Activated CD8-positive, alpha-beta T cell treated with anti-CD3 and anti-CD28 coated beads for 36 hours (primary cell): ENCODE data around the gene AKAP17A. TPM values are rescaled to one million over a fixed set of nuclear protein-coding genes. Genes with fewer than 3 reads are reported as not detected.
A peak's percentile ranks its signal among the peaks of the same experiment; 100 is the strongest.

Experiments used
- ATAC-seq: fragments of 200-7000 bp; cut with Tn5 transposase; one replicate; pipeline ENCODE4 v1.10.0; 2021; ENCODE audit warnings: mild to moderate bottlenecking, moderate library complexity
- CTCF ChIA-PET: fragments of 350-600 bp; sonication (Branson Sonifier 250); formaldehyde crosslinking; loops from one replicate; lab custom pipeline; 2021; ENCODE audit warnings: antibody characterized with exemption; lab: Charles Lee
- POLR2A ChIA-PET: fragments of 350-600 bp; sonication (Branson Sonifier 250); formaldehyde crosslinking; loops from one replicate; lab custom pipeline; 2021; ENCODE audit warnings: antibody characterized with exemption; lab: Charles Lee
- DNase-seq: peaks from one replicate; pipeline ENCODE4 v3.0.0-alpha.2; 2020
- H3K27ac Mint-ChIP-seq: one replicate; pipeline ENCODE4 v1.8.0; 2021; ENCODE audit warnings: mild to moderate bottlenecking, mixed read lengths
- H3K27me3 Mint-ChIP-seq: one replicate; pipeline ENCODE4 v1.8.0; 2021; ENCODE audit warnings: mixed read lengths
- H3K36me3 Mint-ChIP-seq: one replicate; pipeline ENCODE4 v1.8.0; 2021; ENCODE audit warnings: low read depth, mixed read lengths
- H3K4me1 Mint-ChIP-seq: one replicate; pipeline ENCODE4 v1.8.0; 2021; ENCODE audit warnings: low read depth, mixed read lengths
- H3K4me3 Mint-ChIP-seq: one replicate; pipeline ENCODE4 v1.8.0; 2021; ENCODE audit warnings: mild to moderate bottlenecking, moderate library complexity, mixed read lengths
- H3K9me3 Mint-ChIP-seq: one replicate; pipeline ENCODE4 v1.8.0; 2021; ENCODE audit warnings: mixed read lengths
- CTCF ChIP-seq: fragments of 200-600 bp; IDR thresholded peaks from one replicate; pipeline ENCODE4 v1.8.0; 2022; ENCODE audit warnings: antibody characterized with exemption, mild to moderate bottlenecking
- intact Hi-C: fragments of 100-400 bp; cut with micrococcal nuclease; formaldehyde crosslinking; loops from one replicate; pipeline ENCODE4 v1.10.0; 2022
- total RNA-seq, 2 experiments: library from RNA; stranded (reverse); gene quantifications; one replicate each; pipeline ENCODE4 v1.2.3, GENCODE V29; 2021

The AKAP17A gene
- total RNA-seq, result 10 to 100 TPM; 82.8 to 85.5 TPM

- no peaks in the 10 kb centered on the region for H3K9me3 Mint-ChIP-seq
These were observed at the start of gene AKAP17A for GRCh38 chrX:1591102-1591862. TSS of gene AKAP17A (plus strand) at chrX:1591604. CDS start at chrX:1593463, 1,859 bp downstream.

GRCh38 chrX:1542994-1543725 lies 48.2 kb upstream of the AKAP17A start:
- H3K4me1 Mint-ChIP-seq, result peaks cover 7% of the 10 kb centered on the region

More at GRCh38 chrX:1591102-1591862, at the start of gene AKAP17A:
- no peak for TF ChIP-seq CTCF
- H3K27me3 Mint-ChIP-seq, result no peaks in the 10 kb centered on the region
- ChIA-PET POLR2A (no interaction called here), CTCF (no interaction called here)
- H3K4me3 Mint-ChIP-seq, result peak within 1 kb of the TSS; percentile 96
- intact Hi-C loops, result no loop called here
- peak within 1 kb of the TSS; percentile 93 for H3K27ac Mint-ChIP-seq
- peaks cover 34% of the 10 kb centered on the region for H3K36me3 Mint-ChIP-seq
- H3K4me1 Mint-ChIP-seq, result peaks cover 37% of the 10 kb centered on the region
- ATAC-seq (peak; percentile 86), DNase-seq (peak; percentile 96)

GRCh38 chrX:1545776-1546408 lies 45.5 kb upstream of the AKAP17A start:
- DNase-seq (no peak), ATAC-seq (peak; percentile 58)
- intact Hi-C loops, result no loop called here
- H3K4me3 Mint-ChIP-seq, result no peak overlapping the region
- H3K9me3 Mint-ChIP-seq, result peaks cover 5% of the 10 kb centered on the region
- CTCF ChIA-PET, result no interaction called here
- H3K36me3 Mint-ChIP-seq, result no peaks in the 10 kb centered on the region
- POLR2A ChIA-PET, result no interaction called here
- peak overlapping the region; percentile 56 for H3K27ac Mint-ChIP-seq
- no peaks in the 10 kb centered on the region for H3K27me3 Mint-ChIP-seq
- no peak for TF ChIP-seq CTCF
- H3K4me1 Mint-ChIP-seq, result peaks cover 10% of the 10 kb centered on the region

More at GRCh38 chrX:1542994-1543725, 48.2 kb upstream of the AKAP17A start:
- POLR2A ChIA-PET, result no interaction called here
- intact Hi-C loops, result no loop called here
- Mint-ChIP-seq H3K36me3 (no peaks in the 10 kb centered on the region), H3K27me3 (no peaks in the 10 kb centered on the region), H3K4me3 (no peak overlapping the region), H3K9me3 (peaks cover 5% of the 10 kb centered on the region), H3K27ac (no peak overlapping the region)
- ATAC-seq, result no peak
- CTCF ChIA-PET, result no interaction called here
- TF ChIP-seq CTCF, result no peak
- DNase-seq, result no peak

- POLR2A ChIA-PET, result no interaction called here
- CTCF ChIA-PET, result no interaction called here
- ATAC-seq (no peak), DNase-seq (no peak)
- TF ChIP-seq CTCF, result no peak
- Mint-ChIP-seq H3K4me1 (peaks cover 17% of the 10 kb centered on the region), H3K9me3 (peaks cover 5% of the 10 kb centered on the region), H3K27me3 (no peaks in the 10 kb centered on the region), H3K4me3 (no peak overlapping the region), H3K36me3 (no peaks in the 10 kb centered on the region), H3K27ac (no peak overlapping the region)
- intact Hi-C loops, result no loop called here
These were observed 44.6 kb upstream of the AKAP17A start for GRCh38 chrX:1546691-1547251.
